K562 (cell line): ENCODE results near the gene CLCNKB. TPM values are rescaled to one million over a fixed set of nuclear protein-coding genes. Genes with fewer than 3 reads are reported as not detected.

ENCODE experiments used
- ATAC-seq: fragments of 200-7000 bp; cut with Tn5 transposase; 3 replicates; pipeline ENCODE4 v1.9.1; 2020; ENCODE audit warnings: moderate library complexity
- BruUV-seq: library from RNA; stranded (reverse); fragments of 400-500 nt; replicated peaks from 2 replicates; lab custom pipeline; 2021; lab: Mats Ljungman, UMichigan
- CTCF ChIA-PET: fragments of 300-600 bp; formaldehyde crosslinking; extraction: SDS; loops from one replicate; lab custom pipeline; 2021; ENCODE audit warnings: low intra/inter-chr PET ratio; lab: Yijun Ruan, JAX
- POLR2A ChIA-PET: fragments of 300-600, 350-650 bp; sonication (Branson Sonifier 250); formaldehyde crosslinking; extraction: SDS; loops from one replicate; lab custom pipeline; 2021; ENCODE audit warnings: antibody characterized with exemption, inconsistent platforms; lab: Yijun Ruan, JAX
- DNase-seq, 4 experiments: peaks; one replicate each; pipeline versions ENCODE4 v3.0.0 to v3.0.0-alpha.2; 2011 to 2018; ENCODE audit warnings: low spot score in 3 of 4, mixed read lengths in 3 of 4; ENCODE audit errors: extremely low read depth in 1 of 4
- FAIRE-seq: peaks from 2 replicates; lab custom pipeline; 2011; peaks lifted over from hg19 to GRCh38; lab: Jason Lieb, UNC
- H2AFZ ChIP-seq: 2 replicates; pipeline ENCODE4 v1.6.0; 2011; ENCODE audit warnings: low read depth, low read length, control low read depth, inconsistent platforms
- H3K27ac ChIP-seq: fragments of 200-600 bp; 3 replicates; pipeline ENCODE4 v1.8.0; 2011; ENCODE audit warnings: low read depth, mild to moderate bottlenecking, control low read depth, inconsistent platforms, low read length, moderate library complexity, mixed read lengths; ENCODE audit errors: extremely low read depth
- H3K27me3 ChIP-seq, 2 experiments: fragments of 300-600 bp in 1 of 2; 2 replicates in 1 of 2; 3 replicates in 1 of 2; pipeline versions ENCODE4 v1.6.0 to v1.8.0; 2011; ENCODE audit warnings: inconsistent platforms in 2 of 2, low read length in 2 of 2, mild to moderate bottlenecking in 1 of 2, mixed read lengths in 1 of 2, moderate library complexity in 1 of 2; ENCODE audit not compliant: control insufficient read depth in 2 of 2, insufficient read depth in 2 of 2
- H3K36me3 ChIP-seq: fragments of 300-600 bp; 3 replicates; pipeline ENCODE4 v1.8.0; 2011; ENCODE audit warnings: mild to moderate bottlenecking, low read length, inconsistent platforms; ENCODE audit not compliant: control insufficient read depth, insufficient read depth
- H3K4me1 ChIP-seq, 2 experiments: fragments of 200-600 bp in 1 of 2; replicated peaks in 1 of 2; 2 replicates in 1 of 2; 3 replicates in 1 of 2; pipeline versions ENCODE4 v1.5.1 to v1.8.0; 2011; ENCODE audit warnings: inconsistent platforms in 2 of 2, low read length in 2 of 2, mild to moderate bottlenecking in 1 of 2, mixed read lengths in 1 of 2, moderate library complexity in 1 of 2; ENCODE audit not compliant: control insufficient read depth in 2 of 2, insufficient read depth in 2 of 2
- H3K4me2 ChIP-seq: 2 replicates; pipeline ENCODE4 v1.6.1; 2011; ENCODE audit warnings: low read length, control low read depth, inconsistent platforms, mixed read lengths; ENCODE audit not compliant: insufficient read depth
- H3K4me3 ChIP-seq: fragments of 200-600 bp; sonication (generic), shearing (Covaris generic); 2 replicates; pipeline ENCODE4 v1.5.1; 2016; ENCODE audit warnings: control low read depth, inconsistent platforms
- H3K79me2 ChIP-seq: fragments of 200-600 bp; 3 replicates; pipeline ENCODE4 v1.8.0; 2011; ENCODE audit warnings: low read length, inconsistent platforms; ENCODE audit not compliant: control insufficient read depth, insufficient read depth
- H3K9ac ChIP-seq, 2 experiments: 2 replicates each; pipeline versions ENCODE4 v1.6.0 to v1.6.1; 2011; ENCODE audit warnings: low read depth in 2 of 2, low read length in 2 of 2, control low read depth in 1 of 2, inconsistent platforms in 1 of 2, mild to moderate bottlenecking in 1 of 2, mixed read lengths in 1 of 2; ENCODE audit not compliant: insufficient read depth in 1 of 2
- H3K9me1 ChIP-seq: one replicate; pipeline ENCODE4 v1.6.0; 2011; ENCODE audit warnings: inconsistent platforms, mild to moderate bottlenecking, low read length, moderate library complexity; ENCODE audit not compliant: control insufficient read depth, insufficient read depth
- H3K9me3 ChIP-seq: replicated peaks from 2 replicates; pipeline ENCODE4 v1.5.1; 2011; ENCODE audit warnings: low read depth, low read length, inconsistent platforms; ENCODE audit not compliant: control insufficient read depth, insufficient read depth
- H4K20me1 ChIP-seq: replicated peaks from 2 replicates; pipeline ENCODE4 v1.6.1; 2011; ENCODE audit warnings: low read length, inconsistent platforms, mixed read lengths; ENCODE audit not compliant: control insufficient read depth, insufficient read depth
- ESRRB ChIP-seq: fragments of 250-450 bp; sonication (Bioruptor Pico); IDR thresholded peaks from 2 replicates; pipeline ENCODE4 v1.5.0; 2020; ENCODE audit warnings: mild to moderate bottlenecking, moderate library complexity, borderline replicate concordance
- FIP1L1 ChIP-seq: fragments of 200-400 bp; formaldehyde crosslinking; IDR thresholded peaks from 2 replicates; pipeline ENCODE4 v1.6.1; 2018; ENCODE audit warnings: mild to moderate bottlenecking, low read depth, low read length; ENCODE audit not compliant: poor library complexity, severe bottlenecking
- MYBL2 ChIP-seq, 2 experiments: fragments of 450-650 bp in 1 of 2; sonication (generic) in 1 of 2; formaldehyde crosslinking in 1 of 2; IDR thresholded peaks; 2 replicates each; pipeline versions ENCODE4 v1.6.1 to v1.8.1; 2017 to 2022; ENCODE audit warnings: borderline replicate concordance in 1 of 2, inconsistent platforms in 1 of 2, low read depth in 1 of 2, mild to moderate bottlenecking in 1 of 2, missing genetic modification reagents in 1 of 2, moderate library complexity in 1 of 2
- POLR2AphosphoS2 ChIP-seq: IDR thresholded peaks from 2 replicates; pipeline ENCODE4 v1.6.1; 2012; ENCODE audit warnings: low read length, improper control_type of control experiment
- PRMT5 ChIP-seq: sonication (generic); formaldehyde crosslinking; IDR thresholded peaks from 2 replicates; pipeline ENCODE4 v1.5.0; 2020; ENCODE audit warnings: missing genetic modification reagents
- PTBP1 ChIP-seq: fragments of 200-400 bp; formaldehyde crosslinking; IDR thresholded peaks from 2 replicates; pipeline ENCODE4 v1.6.1; 2017; ENCODE audit warnings: low read depth, low read length
- TBP ChIP-seq: optimal IDR thresholded peaks from 2 replicates; pipeline ENCODE3; 2011; ENCODE audit warnings: low read depth, low read length, improper control_type of control experiment
- ZBTB1 ChIP-seq: sonication (generic); formaldehyde crosslinking; IDR thresholded peaks from 2 replicates; pipeline ENCODE4 v1.8.1; 2023; ENCODE audit warnings: missing genetic modification reagents, low read depth, mild to moderate bottlenecking, borderline replicate concordance
- WGBS: fragments of 100-300 bp; shearing (Covaris generic); methylation state at CpG from one replicate; pipeline ENCODE4 v1.1.6; 2016; ENCODE audit warnings: low coverage, mixed read lengths; ENCODE audit not compliant: insufficient coverage; ENCODE audit errors: missing lambda C conversion rate; 5-methylcytosine and 5-hydroxymethylcytosine counted together
- in situ Hi-C: fragments of 300-500 bp; cut with MboI; formaldehyde crosslinking; loops from 4 replicates; pipeline ENCODE4 v1.15.0; 2018; ENCODE audit warnings: inconsistent platforms, mixed read lengths
- intact Hi-C: fragments of 100-400 bp; cut with micrococcal nuclease; formaldehyde crosslinking; loops from 2 replicates; pipeline ENCODE4 v1.14.2; 2022
- polyA plus RNA-seq, 8 experiments: library from polyadenylated mRNA; depleted of rRNA in 4 of 8; stranded (reverse) in 5 of 8; unstranded in 3 of 8; fragments of >200 nt; fragmentation: Nextera tagmentation in 2 of 8; fragmentation: Illumina TruSeq in 1 of 8; extraction: Ambion mirVana in 2 of 8; extraction: Trizol in 1 of 8; gene quantifications; 2 replicates each; pipeline versions ENCODE4 v1.2.1 to v1.2.3, GENCODE V29; 2011 to 2014; ENCODE audit warnings: inconsistent platforms in 1 of 8, missing spikeins in 1 of 8
- total RNA-seq, 7 experiments: library from RNA; depleted of rRNA in 6 of 7; stranded (reverse); fragments of >200 nt in 6 of 7; fragmentation: Illumina TruSeq in 2 of 7; extraction: Trizol in 2 of 7; gene quantifications; 2 replicates each; pipeline versions ENCODE4 v1.2.1 to v1.2.3, GENCODE V29; 2011 to 2021; ENCODE audit warnings: low replicate concordance in 1 of 7
- TF ChIP-seq, protein P1 (sequence below): fragments of 450-650 bp; conservative IDR thresholded peaks from 2 replicates; pipeline ENCODE4 v1.6.1; 2016; ENCODE audit warnings: missing genetic modification characterization, low read depth, mild to moderate bottlenecking, missing compliant biosample characterization, moderate library complexity

The CLCNKB gene
- total and polyA plus RNA-seq, 9 of the 15 experiments (the other 6 are each of a cell fraction or from before 2014, with no cell fraction given): 0.08 to 1.7 (median 0.64) TPM

DNA sequence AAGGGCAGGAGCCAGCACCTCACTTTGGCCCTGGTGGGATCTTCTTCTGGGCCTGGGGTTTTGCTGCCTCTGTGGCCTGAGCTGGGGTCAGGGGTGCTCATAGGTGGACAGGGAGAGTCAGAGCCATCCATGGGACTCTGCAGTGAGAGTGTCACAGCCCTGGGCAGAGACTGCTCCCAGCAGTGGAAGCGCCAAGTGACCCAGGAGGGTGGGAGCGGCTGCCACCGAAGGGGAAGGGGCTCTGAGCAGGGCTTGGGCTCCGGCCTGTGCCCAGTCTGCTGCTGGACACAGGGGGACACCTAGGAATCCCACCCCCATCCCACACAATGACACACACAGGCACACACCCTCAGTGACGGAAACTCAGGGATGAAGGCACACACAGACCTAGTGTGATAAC, 368 bp downstream of the CLCNKB start:
- Histone ChIP-seq H3K4me1 (peaks cover 0 to 56% of the 10 kb centered on the region in 2 experiments; a peak in 3 of 5 replicates), H3K9me3 (no peaks in the 10 kb centered on the region), H3K4me3 (no peak overlapping the region), H3K9ac (peak overlapping the region in 1 of 2 experiments; percentile 56; a peak in 1 of 4 replicates), H3K27me3 (no peaks in the 10 kb centered on the region), H4K20me1 (no peaks in the 10 kb centered on the region), H3K36me3 (no peaks in the 10 kb centered on the region), H3K4me2 (no peak overlapping the region), H3K9me1 (no peaks in the 10 kb centered on the region), H2AFZ (no peak overlapping the region), H3K27ac (no peak overlapping the region), H3K79me2 (no peaks in the 10 kb centered on the region)
- in situ Hi-C loops (no loop called here), intact Hi-C loops (no loop called here)
- TF ChIP-seq, protein P1, sequence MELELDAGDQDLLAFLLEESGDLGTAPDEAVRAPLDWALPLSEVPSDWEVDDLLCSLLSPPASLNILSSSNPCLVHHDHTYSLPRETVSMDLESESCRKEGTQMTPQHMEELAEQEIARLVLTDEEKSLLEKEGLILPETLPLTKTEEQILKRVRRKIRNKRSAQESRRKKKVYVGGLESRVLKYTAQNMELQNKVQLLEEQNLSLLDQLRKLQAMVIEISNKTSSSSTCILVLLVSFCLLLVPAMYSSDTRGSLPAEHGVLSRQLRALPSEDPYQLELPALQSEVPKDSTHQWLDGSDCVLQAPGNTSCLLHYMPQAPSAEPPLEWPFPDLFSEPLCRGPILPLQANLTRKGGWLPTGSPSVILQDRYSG (tag): no peak
- TF ChIP-seq ZBTB1 (CRISPR knock-in tag) (no peak), POLR2AphosphoS2 (no peak), MYBL2 (IDR thresholded peaks at IDR 0.05; ENCODE audit: low read depth) (no peak), MYBL2 (CRISPR knock-in tag; IDR thresholded peaks at IDR 0.05; ENCODE audit: borderline replicate concordance) (no peak), ESRRB (CRISPR knock-in tag) (no peak), FIP1L1 (no peak), PRMT5 (CRISPR knock-in tag) (no peak), TBP (no peak), PTBP1 (no peak)
- FAIRE-seq (no peak), ATAC-seq (no peak), DNase-seq (no peak)
- BruUV-seq: no TSS peak
- CTCF ChIA-PET: no interaction called here
- 82% methylated on average over 5 of the region's 5 CpGs for WGBS
- POLR2A ChIA-PET: interaction anchor here (0.8 kb wide), 1 partner anchor 21 kb away, joined by 3 read pairs; no protein-coding TSS in a partner anchor
